NCI-H524 treated with DMSO at 0.1 percent for 48 hours (cell line): Measurements from ENCODE around the gene TRPM3.
A peak's percentile ranks its signal among the peaks of the same experiment; 100 is the strongest.

Source experiments
- DNase-seq: peaks from one replicate; lab custom pipeline; 2025; lab: John Stamatoyannopoulos, UW

Gene TRPM3

DNA sequence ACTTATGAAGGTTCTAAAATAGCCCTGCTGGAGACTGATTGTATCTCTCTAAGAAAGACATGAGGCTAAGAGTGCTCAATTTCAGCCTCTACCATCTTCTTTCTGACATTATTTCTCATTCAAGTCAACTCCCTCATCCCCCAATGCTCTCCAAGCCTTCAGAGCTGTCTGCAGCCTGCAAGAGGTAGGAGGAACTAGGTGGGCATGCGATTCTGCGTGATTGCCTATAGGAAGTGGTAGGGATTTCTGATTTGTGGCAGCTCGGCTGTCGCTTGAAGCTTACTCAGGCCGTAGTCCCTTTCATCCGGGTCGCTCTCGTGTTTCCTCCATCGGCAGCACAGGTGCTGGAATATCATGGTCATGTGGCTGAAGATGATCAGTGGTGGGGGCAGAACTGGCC lies 568.9 kb downstream of the TRPM3 start:
- DNase-seq: no peak

DNA sequence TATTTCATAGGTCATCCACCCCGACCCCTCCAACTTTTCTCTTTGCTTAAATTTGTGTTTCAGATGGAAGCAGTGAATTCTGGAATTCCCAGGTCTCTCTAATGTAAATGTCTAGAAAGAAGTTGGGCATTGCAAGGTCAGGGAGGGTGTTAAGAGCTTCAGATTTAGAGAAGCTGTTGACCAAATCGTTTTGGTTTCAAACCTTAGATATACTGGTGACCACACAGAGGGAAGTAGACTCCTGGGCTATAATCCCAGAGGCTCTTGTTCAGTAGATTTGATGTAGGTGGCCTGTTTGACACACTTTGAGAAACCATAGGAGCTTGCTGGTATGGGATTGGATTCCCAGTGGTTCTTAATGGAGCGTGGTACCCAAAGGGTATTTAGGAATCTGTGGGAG lies 569.6 kb downstream of the TRPM3 start:
- DNase-seq: no peak

- DNase-seq: no peak
Observed at GRCh38 chr9:70551396-70551795, 570.0 kb downstream of the TRPM3 start.

DNA sequence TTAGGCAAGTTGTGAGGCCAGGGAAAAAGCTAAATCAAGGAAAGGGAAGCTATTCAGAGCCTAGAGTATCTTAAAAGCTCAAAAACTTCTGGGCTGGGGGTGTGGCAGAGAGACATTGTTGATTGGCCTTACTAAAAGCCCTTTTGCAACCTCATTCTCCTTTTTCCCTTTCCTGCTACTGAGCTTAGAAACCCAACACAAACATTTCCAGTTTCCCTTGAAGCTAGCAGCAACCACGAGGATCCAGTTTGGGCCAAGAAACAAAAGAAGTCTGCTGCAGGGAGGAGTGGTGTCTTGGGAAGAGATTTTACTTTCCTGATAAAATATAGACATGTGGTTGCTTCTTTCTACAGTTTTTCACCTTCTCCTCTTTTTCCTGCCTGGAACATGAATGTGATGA lies 571.5 kb downstream of the TRPM3 start:
- DNase-seq: no peak

GRCh38 chr9:70542311-70542931 lies 579.0 kb downstream of the TRPM3 start:
- DNase-seq: no peak

DNA sequence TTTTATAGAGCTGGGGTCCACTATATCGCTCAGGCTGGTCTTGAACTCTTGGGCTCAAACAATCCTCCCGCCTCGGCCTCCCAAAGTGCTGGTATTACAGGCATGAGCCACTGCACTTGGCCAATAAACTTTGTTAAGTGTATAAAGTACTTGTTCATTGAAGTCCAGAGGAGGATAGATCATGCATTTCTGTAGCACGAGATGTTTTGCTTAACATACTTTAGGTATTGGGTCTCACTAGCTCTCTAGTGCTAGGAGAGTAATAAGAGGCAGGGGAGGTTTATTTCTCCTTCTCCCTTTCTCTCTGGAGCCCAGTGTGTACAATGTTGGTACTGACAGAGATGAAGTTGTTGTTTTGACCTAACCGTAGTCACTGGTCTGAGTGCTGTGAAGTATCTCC lies 581.4 kb downstream of the TRPM3 start:
- DNase-seq: no peak

DNA sequence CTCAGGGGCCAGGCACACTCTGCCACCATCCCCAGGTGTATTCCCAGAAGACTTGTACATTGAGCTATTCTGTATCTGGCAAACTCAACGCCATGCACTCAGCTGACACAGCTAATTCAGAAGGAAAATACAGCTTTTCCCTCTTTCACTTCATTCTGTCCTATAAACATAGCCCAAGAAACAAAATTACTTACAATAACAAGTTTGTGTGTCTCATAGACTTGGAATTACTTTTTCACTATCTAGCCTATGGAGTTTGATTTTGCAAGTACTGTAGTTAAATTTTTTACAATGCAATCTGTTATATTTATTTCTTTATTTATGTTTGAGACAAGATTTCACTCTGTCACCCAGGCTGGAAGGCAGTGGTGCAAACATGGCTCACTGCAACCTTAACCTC lies 581.9 kb downstream of the TRPM3 start:
- no peak for DNase-seq

- no peak for DNase-seq
Observed at GRCh38 chr9:70539001-70539400, 582.4 kb downstream of the TRPM3 start.

DNA sequence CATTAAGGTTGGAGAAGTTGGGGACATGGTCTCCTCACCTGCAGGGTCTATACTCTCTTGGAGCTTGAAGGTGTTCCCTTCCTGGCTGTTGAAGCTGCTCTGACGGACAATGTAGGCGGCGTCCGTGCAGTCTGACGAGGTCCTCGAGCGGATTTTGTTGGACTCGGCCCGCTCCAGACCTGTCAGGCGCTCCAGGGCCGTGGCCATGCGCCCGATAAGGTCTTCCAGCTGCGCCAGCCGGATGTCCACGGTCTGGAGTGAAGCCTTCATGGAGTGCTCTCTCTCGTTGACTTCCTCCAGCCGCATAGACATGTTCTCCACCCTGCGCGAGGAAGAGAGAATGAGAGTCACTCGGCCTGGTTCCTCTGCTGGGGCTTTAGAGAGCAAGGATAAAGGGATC lies 584.3 kb downstream of the TRPM3 start:
- no peak for DNase-seq

DNA sequence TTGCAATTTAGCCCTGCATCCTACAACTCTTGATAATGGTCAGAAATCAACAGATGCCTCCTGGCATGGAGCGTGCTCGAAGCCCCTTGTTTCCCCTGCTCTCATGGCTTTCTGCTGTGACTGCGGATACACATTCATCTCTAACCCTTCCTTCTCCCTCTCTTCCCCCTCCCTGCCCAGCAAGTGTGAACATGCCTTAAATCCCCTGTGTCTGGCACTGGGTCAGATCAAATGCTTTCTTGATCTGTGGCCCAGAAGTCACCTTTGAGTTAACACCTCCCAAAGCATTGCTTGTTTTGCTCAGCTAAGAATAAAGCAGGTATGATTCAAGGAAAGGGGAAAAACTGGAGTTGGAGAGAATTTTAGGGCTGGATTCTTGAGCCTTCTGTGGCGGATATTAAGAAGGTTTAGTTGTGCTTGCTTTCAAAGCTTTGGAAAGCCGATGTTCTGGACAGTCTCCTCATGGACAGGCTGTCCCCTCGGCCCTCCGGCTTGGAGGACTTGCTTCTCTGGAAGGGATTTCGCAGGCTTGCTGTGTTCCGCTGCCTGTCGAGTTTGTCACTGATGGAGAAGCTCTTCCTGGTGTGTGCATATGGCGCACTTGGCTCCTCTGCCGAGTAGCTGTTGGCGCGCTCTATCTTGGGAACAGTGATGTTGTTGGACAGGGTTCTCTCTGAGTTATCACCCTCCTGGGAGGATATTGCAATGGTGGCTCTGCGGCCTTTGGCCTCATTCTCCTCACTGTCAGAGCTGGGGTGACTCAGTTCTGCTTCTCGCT lies 585.7 kb downstream of the TRPM3 start:
- no peak for DNase-seq

DNA sequence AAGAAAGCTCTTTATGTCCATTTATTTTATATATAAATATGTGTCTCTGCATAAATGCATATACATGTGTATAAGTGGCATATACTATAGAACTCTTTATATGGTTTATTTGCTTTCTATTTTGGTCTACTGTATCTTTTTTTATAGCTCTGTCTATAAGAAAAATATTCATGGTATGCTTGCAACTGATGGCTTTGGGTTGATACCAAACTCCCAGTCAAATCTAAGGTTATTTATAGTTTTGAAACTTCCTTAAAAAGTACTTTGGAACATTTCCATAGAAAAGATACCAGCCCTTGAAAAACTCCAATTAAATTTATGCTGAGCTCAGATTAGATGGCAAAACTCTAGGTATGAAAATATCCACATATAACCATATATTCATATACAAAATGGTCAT lies 587.0 kb downstream of the TRPM3 start:
- DNase-seq: no peak

- no peak for DNase-seq
Observed at GRCh38 chr9:70534061-70534460, 587.4 kb downstream of the TRPM3 start.

DNA sequence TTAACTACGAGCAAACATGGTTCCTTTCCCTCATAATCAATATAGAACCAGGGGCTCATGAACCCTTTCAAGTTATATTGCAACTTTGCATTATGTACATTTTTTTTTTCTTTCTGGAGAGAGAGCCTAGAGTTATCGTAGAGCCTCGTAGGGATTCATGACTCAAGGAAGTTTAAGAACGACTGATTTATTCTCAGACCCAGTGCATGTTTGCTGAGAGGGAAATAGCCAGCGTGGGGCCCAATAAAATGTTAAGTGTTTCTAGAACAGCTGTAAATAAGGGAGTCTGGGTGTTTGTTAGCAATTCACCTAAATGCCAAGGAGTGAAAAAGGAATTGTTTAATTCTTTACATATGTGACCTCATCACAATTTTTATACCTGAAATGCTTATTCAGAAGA lies 587.9 kb downstream of the TRPM3 start:
- no peak for DNase-seq

DNA sequence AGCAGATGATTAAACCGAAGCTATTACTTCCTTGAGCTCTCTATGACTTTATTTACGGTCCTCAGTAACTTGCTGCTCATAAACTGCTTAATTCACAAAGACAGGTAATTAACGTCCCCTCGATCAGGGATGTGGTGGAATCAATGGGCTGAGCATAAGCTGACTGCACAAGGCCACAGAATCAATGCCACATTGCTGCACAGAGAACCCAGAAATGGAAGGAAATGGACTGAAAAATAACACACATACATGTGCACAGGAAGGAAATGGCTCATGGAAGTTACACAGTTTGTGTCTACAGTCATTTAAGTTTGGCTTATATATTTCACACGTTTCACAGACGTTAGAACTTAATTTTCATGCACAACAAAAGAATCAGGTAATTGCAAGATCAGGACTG lies 588.7 kb downstream of the TRPM3 start:
- no peak for DNase-seq

DNA sequence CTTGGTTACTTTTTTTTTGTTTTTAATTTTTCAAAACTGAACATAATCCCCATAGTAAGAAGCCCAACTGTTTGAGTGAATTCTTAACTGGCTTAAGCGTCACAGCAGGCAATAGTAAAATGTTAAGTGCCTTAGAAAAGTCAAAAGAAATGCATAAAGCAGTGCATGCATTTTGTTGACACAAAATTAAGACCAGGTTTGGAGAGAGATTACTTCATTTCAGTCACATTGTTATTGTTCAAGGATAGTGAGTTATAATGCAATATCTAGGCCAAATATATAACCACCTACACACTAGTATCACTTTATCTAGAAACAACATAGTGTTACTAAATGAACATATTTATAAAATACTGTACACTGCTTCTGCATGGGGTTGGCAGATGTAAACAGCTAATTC lies 590.1 kb downstream of the TRPM3 start:
- DNase-seq: no peak

GRCh38 chr9:70530716-70531115 lies 590.7 kb downstream of the TRPM3 start:
- DNase-seq: no peak

DNA sequence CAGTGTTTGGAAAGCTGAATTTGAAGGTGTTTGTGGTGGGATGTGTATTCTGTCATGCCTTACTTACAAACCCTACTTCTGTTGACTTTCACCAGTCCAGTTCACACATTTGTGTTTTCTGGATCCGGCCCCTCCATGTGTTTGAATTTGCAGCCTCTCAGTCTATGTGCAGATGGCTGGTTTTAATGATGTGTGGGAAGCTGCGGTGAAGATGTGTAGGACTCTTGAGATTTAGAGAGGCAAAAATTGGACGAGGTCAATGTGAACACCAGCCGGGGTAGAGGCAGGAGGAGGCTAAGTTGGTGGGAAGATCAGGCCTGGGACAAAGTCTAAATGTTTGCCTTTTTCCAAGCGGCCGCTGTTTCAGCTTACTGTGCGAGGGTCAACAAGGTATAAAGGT lies 591.6 kb downstream of the TRPM3 start:
- no peak for DNase-seq

- no peak for DNase-seq
Observed at GRCh38 chr9:70529377-70529776, 592.0 kb downstream of the TRPM3 start.

DNA sequence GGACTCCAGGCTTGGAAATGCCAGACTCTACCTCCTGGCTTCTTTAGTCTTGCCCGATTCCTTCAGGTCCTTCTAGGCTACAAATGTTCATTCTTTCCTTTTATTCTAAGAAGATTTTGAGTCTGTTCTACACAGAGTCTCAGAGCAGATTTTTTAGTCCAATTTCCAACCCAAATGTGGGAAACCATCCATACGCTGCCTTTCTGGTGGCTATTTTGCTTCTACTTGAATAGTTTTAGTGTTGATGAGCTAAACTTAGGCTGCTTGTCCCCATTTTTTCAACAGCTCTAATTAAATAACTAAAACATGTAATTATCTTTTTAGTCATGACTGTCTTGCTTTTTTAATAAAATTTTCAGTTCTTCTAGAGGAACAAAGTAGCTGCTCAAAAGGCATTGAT lies 594.5 kb downstream of the TRPM3 start:
- no peak for DNase-seq

GRCh38 chr9:70525519-70525918 lies 595.9 kb downstream of the TRPM3 start:
- DNase-seq: no peak

- DNase-seq: peak; percentile 1
Observed at GRCh38 chr9:70519912-70520724, 601.3 kb downstream of the TRPM3 start.

DNA sequence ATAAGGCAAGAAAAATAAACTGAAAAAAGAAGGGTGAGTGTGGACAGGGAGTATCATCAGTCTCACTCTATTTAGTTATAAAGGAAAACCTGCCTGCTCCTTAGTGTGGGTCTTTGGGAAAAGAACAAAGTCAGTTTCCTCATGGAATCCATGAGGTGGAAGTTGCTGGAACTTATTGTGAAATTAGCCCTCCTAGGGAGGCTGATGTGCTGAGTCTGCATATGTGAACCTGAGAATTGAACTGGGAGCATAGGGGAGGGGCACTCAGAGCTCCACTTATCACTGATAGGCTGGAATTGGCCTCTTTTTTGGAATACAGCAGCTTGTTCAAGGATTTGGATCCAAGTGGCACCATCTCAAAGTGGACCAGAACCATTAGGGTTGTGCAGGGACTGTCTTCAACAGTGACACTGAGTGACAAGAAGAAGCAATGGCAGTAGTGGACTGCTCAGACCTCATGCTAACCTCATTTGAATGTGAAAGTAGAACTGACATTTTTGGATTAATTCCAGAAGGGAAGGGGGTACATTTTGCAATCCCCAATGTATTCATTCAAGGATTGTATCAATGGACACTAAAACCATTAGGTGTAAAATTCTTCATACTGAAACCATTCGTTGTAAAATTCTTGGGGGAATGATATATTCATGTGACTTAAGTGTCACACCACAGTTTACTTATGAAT lies 603.4 kb downstream of the TRPM3 start:
- DNase-seq: no peak

DNA sequence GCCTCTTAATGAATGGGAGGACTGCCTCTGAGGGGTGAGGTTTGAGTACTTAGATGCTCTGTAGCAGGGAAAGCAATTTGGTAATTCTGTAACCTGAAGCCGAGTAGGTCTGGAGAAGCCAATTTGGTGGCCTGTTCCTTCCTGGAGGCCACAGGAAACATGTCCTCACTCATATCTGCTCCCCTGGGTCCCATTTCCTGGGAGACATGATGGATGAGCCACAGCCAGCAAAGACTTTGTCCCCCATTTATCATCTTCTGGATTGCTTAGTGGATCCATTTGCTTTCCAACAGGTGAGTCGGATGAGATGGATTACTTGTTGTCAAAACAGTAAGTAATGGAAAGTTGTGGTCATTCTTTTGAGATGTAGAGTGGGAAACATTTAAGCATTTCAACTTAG lies 607.1 kb downstream of the TRPM3 start:
- DNase-seq: no peak
